K562 (cell line): ENCODE measurements around the gene ADAMTS2.

Experiments
- ATF2 ChIP-seq: sonication (generic); formaldehyde crosslinking; IDR thresholded peaks from 2 replicates; pipeline ENCODE4 v1.8.1; 2022; ENCODE audit warnings: missing genetic modification reagents
- CTCF ChIP-seq, 3 experiments: IDR thresholded peaks in 2 of 3; conservative IDR thresholded peaks in 1 of 3; 2 replicates each; pipeline ENCODE4 v1.5.1; 2011 to 2012; ENCODE audit warnings: low read length in 3 of 3, mild to moderate bottlenecking in 3 of 3, control low read depth in 2 of 3, improper control_type of control experiment in 1 of 3, inconsistent platforms in 1 of 3, low read depth in 1 of 3, mixed read lengths in 1 of 3, moderate library complexity in 1 of 3; ENCODE audit not compliant: insufficient read depth in 2 of 3
- EZH2 ChIP-seq: IDR thresholded peaks from 2 replicates; pipeline ENCODE4 v1.6.1; 2012; ENCODE audit warnings: low read depth, mild to moderate bottlenecking, inconsistent platforms, low read length, borderline replicate concordance
- ZNF398 ChIP-seq: fragments of 250-450 bp; sonication (Bioruptor Pico); IDR thresholded peaks from 2 replicates; pipeline ENCODE4 v1.8.0; 2021; ENCODE audit warnings: moderate library complexity, mild to moderate bottlenecking, inconsistent platforms
- TF ChIP-seq, protein P1 (sequence below), 2 experiments: fragments of 450-650 bp in 1 of 2; sonication (generic) in 1 of 2; formaldehyde crosslinking in 1 of 2; IDR thresholded peaks in 1 of 2; conservative IDR thresholded peaks in 1 of 2; 2 replicates each; pipeline versions ENCODE4 v1.6.1 to v1.8.1; 2016 to 2023; ENCODE audit warnings: mild to moderate bottlenecking in 2 of 2, moderate library complexity in 2 of 2, inconsistent platforms in 1 of 2, missing genetic modification reagents in 1 of 2

GRCh38 chr5:179317411-179318220, 27.6 kb downstream of the ADAMTS2 start:
- TF ChIP-seq, protein P1, sequence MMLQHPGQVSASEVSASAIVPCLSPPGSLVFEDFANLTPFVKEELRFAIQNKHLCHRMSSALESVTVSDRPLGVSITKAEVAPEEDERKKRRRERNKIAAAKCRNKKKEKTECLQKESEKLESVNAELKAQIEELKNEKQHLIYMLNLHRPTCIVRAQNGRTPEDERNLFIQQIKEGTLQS (IDR thresholded peaks at IDR 0.05): no peak
- TF ChIP-seq, protein P1 (CRISPR knock-in tag; conservative IDR thresholded peaks at IDR 0.05): no peak
- TF ChIP-seq CTCF (IDR thresholded peaks at IDR 0.05 in 2 of 3, conservative IDR thresholded peaks at IDR 0.05 in 1 of 3; ENCODE audit: insufficient read depth in 2 of 3, low read depth in 1 of 3, low read length in 3 of 3) (no peak), ZNF398 (no peak), ATF2 (CRISPR knock-in tag) (no peak), EZH2 (no peak)
